Ammon's horn (tissue), 1 donor: Measurements from ENCODE around the gene SLC22A31.
"Not testable (repeated sequence)": the region's sequence is repeated elsewhere in the genome, so short reads cannot be mapped to it uniquely, and the experiment has no call there.

ENCODE experiments used
- DNase-seq: peaks from one replicate; pipeline ENCODE4 v3.0.0-alpha.2; 2016; ENCODE audit warnings: low spot score

The SLC22A31 gene

DNA sequence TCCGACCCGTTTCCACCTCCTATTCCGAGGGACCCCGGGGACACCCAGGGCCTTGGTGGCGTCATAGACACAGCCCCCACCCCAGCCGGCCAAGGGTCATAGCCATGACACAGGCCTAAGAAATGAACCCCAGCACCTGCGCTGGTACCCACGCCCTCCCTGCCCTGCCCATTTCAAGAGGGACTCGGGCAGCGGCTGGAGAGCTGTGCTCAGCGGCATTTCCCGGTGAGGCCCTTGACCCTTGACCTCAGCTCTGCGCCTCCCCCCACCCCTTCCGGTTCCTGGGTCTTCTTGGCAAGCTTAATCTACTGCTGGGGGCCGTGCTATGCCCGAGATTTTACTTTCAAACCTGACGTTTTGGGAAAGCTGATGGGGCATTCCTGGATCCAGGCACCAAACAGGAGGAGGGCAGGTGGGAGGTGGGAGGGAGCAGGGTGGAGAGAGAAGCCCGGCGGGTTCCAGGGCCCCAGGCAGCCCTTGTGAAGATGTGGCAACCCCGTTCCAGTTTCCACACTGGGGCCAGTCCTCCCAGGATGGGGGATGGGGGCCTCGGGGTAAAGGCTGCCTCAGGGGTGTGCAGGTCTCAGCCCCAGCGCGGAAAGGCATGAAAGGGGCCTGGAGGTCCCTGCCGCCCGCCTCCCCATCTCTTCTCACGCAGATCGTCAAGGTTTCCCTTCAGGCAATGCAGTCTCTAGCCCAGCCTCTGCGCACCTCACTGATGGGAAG is at the start of gene SLC22A31:
Gene SLC22A31 (minus strand): TSS at position 414 of the 726 bp plus-strand sequence. CDS start 36 bp downstream, at position 378.
- DNase-seq = no peak

DNA sequence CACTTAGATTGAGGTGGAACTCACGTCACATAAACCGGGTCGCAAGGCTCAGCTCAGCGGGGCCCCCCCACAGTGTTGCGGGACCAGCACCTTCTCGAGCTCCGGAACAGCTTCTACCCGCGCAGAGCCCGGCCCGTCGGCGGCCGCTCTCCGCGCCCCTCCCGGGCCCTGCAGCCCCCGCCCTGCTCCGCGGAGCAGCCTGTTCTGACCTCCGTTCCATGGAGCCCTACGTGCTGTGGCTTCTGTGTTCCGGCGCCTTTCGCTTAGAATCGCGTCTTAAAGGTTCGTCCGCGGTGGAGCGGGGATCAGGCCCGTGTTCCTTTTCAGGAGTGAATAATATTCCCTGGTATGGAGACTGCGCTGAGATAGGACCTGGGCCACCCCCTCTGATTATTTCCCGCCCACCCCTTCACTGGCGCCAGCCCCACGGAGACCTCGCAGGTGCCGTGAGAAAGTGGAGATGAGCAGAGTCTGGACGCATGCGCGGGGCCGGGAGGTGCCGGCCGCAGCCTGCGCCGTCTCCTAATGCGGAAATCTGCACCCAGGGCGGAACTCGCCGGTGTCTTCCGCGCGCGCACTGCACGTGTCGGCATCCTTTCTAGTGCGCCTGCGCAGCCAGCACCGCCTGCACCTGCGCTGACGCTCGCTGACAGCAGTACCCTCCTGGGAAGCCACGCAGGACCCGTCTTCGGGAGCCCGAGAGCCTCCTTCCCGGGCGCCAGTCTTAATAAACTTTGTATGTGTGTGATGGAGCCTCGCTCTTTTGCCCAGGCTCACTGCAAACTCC is 48.1 kb upstream of the SLC22A31 start:
- no peak for DNase-seq

DNA sequence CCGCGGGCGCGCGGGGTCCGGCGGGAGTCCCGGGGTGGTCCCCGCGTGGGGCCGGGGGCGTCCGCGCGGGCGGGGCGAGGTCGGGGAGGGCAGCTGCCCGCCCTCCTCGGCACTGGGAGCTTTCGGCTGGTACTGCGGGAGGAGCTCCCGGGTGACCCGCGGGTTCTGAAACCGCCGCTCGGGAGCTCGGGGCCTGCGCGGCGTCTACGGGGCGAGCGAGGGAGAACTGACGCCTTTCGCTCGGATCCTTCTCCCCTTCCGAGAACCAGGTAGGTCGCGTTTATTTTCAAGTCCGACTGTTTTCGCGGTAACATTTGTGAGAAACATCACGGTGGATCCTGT is 47.4 kb upstream of the SLC22A31 start:
- not testable (repeated sequence) for DNase-seq

DNA sequence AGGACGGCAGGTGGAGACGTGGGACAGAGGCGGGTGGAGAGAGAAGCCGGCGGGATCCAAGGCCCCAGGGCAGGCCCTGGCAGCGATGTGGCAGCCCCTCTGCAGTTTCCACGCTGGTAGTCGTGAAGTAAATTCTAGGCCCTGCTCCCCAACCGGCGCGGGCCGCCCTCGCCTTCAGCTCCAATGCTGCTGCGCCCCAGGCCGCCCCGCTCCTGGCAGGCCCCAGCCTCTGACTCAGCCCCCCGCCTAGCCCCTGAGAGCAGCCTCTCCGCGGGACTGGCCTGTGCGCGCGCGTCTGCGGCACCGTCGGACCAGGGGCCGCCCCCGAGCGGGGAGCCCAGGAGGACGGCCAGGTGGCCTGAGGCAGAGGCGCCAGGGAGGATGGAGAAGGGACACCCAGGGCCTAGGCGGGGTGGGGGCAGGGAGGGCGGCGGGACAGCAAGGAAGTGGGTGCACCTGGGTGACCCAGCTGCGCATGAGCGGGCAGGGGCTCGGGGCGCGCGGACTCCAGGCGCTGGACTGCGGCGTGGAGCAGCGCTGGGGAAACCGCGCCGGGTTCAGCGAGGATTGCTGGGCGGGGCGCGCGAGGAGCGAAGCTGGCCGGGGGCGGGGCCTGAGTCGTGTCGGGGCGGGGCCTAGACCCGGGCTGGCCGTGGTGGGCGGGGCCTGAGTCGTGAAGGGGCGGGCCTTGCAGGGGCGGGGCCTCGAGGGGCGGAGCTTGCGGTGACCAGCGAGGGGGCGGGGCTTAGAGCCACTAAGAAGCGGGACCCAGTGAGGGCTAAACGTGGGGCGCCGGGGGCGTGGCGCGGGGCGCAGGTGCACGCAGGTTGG is 46.8 kb upstream of the SLC22A31 start:
- peak; percentile 92 for DNase-seq

DNA sequence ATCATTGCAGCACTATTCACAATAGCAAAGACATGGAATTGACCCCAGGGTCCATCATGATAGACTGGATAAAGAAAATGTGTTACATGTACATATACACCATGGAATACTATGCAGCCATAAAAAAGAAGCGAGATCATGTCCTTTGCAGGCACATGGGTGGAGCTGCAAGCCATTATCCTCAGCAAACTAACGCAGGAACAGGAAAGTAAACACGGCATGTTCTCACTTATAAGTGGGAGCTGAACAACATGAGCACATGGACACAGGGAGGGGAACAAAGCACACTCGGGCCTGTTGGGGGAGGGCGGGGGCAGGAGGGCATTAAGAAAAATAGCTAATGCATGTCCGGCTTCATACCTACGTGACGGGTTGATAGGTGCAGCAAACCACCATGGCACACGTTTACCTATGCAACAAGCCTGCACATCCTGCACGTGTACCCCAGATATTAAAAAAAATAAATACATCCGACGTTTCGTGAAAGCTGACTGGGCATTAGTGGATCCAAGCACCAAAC is 46.1 kb upstream of the SLC22A31 start:
- DNase-seq = no peak

DNA sequence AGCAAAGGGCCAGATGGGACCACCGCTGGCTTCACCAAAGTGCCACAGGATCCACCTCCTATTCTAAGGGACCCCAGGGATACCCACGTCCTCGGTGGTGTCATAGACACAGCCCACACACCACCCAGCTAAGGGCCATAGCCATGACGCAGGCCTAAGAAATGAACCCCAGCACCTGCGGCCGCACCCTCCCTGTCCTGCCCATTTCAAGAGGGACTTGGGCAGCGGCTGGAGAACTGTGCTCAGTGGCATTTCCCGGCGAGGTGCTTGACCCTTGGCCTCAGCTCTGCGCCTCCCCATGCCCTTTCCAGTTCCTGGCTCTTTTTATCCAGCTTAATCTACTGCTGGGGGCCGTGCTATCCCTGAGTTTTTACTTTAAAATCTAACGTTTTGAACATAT is 44.4 kb upstream of the SLC22A31 start:
- no peak for DNase-seq

DNA sequence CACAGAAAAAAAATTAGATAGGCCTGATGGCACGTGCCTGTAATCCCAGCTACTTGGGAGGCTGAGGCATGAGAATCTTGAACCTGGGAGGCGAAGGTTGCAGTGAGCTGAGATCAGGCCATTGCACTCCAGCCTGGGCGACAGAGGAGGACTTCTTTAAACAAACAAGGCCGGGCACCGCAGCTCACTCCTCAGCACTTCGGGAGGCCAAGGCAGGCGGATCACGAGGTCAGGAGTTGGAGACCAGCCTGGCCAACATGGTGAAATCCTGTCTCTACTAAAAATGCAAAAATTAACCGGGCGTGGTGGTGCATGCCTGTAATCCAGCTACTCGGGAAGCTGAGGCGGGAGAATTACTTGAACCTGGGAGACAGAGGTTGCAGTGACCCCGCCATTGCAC is 43.9 kb upstream of the SLC22A31 start:
- DNase-seq = not testable (repeated sequence)

DNA sequence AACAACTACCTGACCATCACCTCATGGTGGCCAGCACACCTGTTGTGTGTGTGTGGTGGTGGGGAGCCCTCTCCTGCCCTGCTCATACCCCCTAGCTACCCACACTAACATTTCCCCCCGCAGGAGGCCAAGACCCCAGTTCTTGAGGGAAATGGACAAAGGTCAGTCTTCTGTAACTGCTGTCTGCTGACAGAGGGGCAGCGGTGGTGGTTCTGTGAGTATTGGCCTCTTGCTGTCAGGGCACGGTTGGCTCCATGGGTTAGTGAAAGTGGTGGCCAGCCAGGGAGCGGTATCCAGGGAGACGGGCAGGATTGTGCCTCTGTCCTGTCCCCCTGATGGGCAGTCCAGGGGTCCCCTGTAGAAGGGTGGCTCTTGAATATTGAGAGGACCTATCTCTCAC is 43.3 kb upstream of the SLC22A31 start:
- DNase-seq = no peak

DNA sequence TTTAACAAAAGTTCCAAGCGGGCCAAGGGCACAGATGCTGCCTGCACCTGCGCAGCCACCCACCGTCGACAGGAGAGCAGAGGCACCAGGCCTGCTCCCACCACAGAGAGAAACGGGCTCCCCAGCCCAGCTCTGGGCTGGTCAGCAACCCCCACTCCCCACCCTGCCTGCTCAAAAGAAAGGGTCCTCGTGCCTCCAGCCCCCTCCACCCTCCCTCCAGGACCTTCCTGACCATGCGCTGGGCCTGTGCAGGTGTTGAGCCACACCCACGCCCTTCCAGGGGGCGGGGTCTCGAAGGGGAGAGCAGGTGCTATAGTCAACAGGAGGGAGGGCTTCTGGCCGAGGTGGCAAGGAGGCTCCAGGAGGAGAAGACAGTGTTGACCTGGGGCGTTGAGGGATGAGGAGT is 42.5 kb upstream of the SLC22A31 start:
- no peak for DNase-seq

DNA sequence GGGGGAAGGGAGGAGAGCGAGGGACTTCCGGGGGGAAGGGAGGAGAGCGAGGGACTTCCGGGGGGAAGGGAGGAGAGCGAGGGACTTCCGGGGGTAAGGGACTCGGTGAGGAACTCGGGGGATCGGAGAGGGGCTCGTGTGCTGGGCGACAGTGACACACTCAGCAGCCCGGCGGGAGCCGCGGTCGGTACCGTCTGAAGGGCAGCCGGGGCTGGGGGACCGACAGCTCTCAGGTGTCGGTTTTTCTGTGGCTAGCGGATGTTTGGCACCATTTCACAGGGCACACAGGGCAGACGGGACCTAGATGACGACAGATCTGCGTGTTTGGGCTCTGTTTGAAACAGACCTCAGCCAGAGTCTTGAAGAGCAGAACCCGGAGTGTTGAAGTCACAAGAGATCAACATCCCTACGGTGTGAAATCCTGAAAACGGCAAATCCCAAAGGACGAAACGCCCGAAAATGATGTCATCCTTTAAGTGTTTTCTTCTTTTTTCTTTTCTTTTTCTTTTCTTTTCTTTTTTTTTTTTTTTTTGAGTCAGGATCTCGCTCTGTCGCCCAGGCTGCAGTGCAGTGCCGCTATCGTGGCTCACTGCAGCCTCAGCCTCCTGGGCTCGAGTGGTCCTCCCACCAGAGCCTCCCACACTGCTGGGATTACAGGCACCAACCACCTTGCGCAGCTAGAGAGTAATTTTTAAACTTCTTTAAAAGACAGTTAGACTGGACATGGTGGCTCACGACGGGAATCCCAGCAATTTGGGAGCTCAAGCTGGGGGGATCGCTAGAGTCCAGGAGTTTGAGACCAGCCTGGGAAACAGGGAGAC is 41.1 kb upstream of the SLC22A31 start:
- peak; percentile 82 for DNase-seq

DNA sequence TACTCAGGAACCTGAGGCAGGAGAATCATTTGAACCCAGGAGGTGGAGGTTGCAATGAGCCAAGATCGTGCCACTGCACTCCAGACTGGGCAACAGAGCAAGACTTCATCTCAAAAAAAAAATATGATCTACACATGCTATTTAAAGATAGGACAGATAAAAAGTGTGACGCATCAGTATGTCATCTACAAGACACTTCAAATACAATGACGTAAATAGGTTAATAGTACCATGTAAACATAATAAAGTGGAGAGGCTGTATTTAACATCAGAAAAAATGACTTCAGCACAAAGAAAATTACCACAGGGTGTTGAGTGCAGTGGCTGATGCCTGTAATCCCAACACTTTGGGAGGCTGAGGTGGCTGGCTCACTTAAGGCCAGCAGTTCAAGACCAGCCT is 37.4 kb upstream of the SLC22A31 start:
- DNase-seq = no peak

DNA sequence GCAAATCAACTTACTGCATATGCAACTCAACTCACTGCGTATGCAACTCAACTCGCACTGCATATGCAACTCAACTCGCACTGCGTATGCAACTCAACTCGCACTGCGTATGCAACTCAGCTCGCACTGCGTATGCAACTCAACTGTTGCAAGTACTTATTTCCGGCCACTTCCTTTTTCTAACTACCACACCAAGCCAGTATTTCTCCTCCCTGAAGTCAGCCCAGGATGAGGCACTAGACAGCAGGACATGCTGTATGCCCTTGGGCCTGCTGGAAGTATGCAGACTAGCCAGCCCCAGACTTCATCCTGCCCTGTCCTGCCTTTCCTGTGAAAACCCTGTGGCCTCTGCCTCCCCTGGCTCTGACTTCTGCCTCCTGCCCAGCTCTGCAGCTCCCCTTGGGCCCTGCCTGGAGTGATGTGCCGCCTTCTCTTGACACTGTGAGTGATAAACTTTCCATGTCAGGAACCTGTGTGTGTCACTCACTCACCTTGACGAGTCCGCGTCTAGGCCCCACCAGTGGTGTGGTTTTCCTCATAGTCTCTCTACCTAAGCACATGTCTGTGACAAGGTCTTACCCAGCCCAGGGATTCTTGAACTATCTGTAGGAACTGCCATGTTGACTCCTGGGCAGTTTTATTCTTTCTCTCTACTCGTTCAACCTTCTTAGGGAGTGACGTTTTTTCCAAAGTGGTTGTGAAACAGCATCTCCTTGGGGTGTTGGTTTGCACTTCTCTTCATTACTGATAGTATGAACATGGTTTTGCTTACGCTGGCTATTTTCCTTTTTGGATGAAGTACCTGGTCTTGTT is 33.5 kb upstream of the SLC22A31 start:
- DNase-seq = no peak

DNA sequence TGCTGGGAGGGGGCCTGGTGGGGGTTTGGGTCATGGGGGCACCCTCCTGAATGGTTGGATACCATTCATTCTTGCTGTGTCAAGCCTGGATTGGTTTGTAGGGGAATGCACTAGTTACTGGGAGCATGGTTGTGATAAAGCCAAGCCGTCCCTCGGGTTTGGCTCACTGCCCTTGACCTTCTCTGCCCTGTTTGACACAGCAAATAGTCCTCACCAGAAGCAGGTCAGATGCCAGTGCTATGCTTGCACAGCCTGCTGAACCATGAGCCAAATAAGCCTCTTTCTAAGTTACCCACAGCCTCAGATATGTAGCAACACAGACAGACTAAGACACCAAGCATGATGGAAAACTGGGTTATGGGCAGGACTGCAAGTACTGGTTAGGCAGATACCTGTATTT is 31.8 kb upstream of the SLC22A31 start:
- DNase-seq = no peak

DNA sequence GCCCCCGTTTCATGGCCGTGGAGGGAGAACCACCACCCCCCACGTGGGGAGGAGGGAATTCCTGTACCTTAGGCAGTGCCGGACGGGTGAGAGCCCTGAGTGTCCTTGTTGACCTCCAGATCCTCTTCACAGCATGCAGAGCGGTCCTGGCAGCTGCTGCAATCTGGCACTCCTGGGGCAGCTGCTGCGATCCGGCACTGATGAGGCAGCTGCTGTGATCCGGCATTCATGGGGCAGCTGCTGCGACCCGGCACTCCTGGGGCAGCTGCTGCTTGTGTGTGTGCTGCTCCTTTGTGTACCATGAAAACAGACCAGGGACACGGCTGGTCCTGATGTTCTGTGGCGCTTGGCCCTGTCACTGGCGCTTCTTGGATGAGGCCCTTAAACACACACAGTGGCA is 29.9 kb upstream of the SLC22A31 start:
- no peak for DNase-seq

DNA sequence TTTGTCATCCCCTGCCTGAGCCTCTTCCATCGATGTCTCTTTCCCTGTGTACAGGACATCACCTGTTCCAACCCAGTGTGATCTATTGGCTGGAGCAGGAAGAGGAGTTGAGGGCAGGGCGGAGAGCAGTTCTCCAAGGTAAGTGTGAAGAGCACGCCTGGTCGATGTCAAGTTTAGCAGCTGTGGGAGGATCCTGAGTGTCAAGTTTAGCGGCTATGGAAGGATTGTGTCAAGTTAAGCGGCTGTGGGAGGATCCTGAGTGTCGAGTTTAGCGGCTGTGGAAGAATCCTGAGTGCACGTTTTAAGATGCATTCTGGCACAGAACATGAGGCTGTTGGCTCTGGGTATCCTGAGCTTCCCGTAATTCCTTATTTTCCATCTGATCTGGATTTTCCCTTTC is 24.3 kb upstream of the SLC22A31 start:
- DNase-seq = no peak

DNA sequence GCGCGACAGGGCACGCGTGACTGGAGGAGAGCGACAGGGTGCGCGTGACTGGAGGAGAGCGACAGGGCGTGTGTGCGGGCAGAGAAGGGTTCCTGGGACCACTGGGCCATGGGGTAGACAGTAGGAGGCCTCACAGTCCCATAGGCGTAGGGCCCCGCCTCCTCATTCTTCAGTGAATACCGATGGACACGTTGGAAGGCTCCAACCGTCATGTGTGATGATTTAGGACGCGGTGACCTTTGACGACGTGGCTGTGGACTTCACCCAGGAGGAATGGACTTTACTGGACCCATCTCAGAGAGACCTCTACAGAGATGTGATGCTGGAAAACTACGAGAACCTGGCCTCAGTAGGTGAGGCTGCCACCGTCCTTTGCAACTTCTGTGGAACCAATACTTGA is 22.6 kb upstream of the SLC22A31 start:
- no peak for DNase-seq

DNA sequence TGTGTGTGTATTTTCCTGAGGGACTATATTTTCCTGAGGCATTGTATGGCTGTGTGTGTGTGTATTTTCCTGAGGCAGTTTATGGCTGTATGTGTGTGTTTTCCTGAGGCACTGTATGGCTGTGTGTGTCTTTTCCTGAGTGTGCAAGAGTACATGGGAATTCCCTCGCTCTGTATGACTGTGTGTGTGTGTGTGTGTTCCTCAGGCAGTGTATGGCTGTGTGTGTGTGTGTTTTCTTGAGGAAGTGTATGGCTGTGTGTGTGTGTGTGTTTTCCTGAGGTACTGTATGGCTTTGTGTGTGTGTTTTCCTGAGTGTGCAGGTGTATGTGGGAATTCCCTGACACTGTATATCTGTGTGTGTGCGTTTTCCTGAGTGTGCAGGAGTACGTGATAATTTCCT is 21.3 kb upstream of the SLC22A31 start:
- no peak for DNase-seq

DNA sequence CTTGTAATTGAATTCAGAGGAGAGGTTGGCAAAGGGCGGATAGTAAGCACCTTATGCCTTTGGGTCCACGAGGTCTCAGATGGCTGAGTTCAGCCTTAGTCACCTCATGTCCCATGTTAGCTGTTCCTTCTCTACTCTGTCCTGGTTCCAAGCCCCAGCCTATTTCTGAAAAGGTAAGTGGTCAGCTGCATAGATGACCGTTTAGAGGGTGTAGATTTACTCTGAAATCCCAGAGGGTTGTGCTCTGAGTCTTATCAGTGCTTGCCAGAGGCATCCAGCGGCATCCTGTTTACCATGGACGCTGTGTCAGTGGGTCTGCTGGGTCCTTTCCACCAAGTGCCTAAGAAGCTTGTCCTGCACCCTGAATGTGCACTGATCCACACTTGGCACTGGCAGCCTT is 19.0 kb upstream of the SLC22A31 start:
- no peak for DNase-seq

DNA sequence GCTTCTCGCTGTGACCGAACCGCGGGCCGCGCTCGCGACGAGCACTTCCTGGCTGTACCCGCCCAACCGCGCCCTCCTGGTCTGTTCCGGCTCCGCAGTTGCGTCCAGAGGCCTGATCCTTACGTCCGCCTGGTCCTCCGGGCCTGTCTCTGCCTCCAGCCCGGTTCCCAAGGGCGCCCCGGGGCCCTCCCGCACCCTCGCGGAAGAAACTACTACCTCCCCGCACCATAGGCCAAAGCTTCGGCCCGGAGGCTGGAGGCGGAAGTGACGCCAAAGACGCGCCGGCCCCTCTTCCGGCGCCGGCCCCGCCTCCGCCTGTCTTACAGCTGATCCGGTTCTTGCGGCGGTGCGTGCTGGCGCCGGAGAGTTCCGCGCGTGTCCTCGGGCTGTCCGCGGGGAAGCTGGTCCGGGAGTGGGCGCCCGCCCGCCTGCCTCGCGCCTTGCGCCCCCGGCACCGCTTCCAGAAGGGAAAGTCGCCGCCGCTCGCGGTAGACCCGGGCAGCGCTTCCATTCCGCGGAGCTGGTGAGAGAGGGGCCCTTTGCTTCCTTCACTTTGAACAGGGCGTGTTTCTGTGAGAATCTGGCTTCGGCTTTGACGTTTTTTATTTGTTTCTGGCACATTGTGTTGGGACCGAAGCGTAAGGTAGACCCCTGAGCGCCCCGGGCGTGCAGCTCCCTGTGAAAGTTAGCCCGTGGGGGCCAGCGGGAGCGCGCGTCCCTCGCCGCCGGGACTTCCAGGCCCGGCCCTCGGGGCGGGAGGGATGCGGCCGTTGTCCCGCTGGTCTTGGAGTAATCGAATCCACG is 17.3 kb upstream of the SLC22A31 start, which contains the start of gene ZNF778:
Gene ZNF778 (plus strand): TSS at position 316 of the 804 bp plus-strand sequence. CDS start 3,425 bp downstream, outside the sequence.
- peak; percentile 90 for DNase-seq

DNA sequence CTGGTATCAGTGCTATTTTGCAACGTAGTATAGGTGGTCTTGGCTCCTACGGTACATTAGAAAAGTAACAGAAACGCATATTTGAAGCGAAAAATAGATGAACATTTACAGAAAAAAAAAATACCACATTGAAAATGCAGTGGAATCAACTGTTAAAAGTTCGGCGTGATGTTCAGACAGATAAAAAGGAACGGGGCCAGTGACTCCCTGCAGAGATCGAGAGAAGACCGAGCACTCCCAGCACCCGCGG is 16.7 kb upstream of the SLC22A31 start:
- no peak for DNase-seq
